Vagina (tissue), 2 donors: ENCODE results near the gene PLA2R1.

Experiments used
- POLR2A ChIP-seq, 2 donors: fragments of 450-650 bp; IDR thresholded peaks; one replicate each; pipeline ENCODE4 v1.6.1; 2017; ENCODE audit warnings: antibody characterized with exemption in 2 of 2, mild to moderate bottlenecking in 2 of 2, moderate library complexity in 2 of 2
- POLR2AphosphoS5 ChIP-seq, 2 donors: sonication (generic); formaldehyde crosslinking; IDR thresholded peaks; one replicate each; pipeline ENCODE4 v1.9.0; 2017; ENCODE audit warnings: antibody characterized with exemption in 2 of 2, mild to moderate bottlenecking in 2 of 2, low read depth in 1 of 2; ENCODE audit not compliant: insufficient read depth in 1 of 2
- TF ChIP-seq, protein P1 (sequence below), 3 experiments: fragments of 450-650 bp in 2 of 3; fragments of 200-600 bp in 1 of 3; sonication (generic) in 1 of 3; IDR thresholded peaks; one replicate each; pipeline ENCODE4 v1.5.1; 2017 to 2019; ENCODE audit warnings: antibody characterized with exemption in 3 of 3, mild to moderate bottlenecking in 2 of 3, moderate library complexity in 2 of 3

DNA sequence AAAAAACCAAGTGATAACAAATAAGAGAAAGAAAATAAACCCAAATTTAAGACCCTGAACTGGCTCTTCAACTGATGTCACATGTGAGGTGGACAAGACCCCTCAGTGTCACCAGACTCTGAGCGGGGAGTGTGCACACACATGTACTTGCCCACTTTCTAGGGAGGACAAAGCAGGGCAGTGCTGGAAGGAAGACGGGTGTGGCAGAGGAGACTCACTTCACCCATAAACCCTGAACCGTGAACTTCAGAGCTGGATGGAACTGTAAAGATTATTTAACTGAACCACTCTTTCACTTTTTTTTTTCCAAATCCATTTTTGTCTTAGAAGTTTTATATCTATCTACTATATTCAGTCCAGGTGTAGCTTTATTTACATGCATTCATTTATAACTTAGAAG, 12.3 kb downstream of the PLA2R1 start:
- TF ChIP-seq, protein P1, sequence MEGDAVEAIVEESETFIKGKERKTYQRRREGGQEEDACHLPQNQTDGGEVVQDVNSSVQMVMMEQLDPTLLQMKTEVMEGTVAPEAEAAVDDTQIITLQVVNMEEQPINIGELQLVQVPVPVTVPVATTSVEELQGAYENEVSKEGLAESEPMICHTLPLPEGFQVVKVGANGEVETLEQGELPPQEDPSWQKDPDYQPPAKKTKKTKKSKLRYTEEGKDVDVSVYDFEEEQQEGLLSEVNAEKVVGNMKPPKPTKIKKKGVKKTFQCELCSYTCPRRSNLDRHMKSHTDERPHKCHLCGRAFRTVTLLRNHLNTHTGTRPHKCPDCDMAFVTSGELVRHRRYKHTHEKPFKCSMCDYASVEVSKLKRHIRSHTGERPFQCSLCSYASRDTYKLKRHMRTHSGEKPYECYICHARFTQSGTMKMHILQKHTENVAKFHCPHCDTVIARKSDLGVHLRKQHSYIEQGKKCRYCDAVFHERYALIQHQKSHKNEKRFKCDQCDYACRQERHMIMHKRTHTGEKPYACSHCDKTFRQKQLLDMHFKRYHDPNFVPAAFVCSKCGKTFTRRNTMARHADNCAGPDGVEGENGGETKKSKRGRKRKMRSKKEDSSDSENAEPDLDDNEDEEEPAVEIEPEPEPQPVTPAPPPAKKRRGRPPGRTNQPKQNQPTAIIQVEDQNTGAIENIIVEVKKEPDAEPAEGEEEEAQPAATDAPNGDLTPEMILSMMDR (IDR thresholded peaks at IDR 0.05), result no peak
- TF ChIP-seq POLR2A (IDR thresholded peaks at IDR 0.05), result no peak
- TF ChIP-seq POLR2AphosphoS5 (IDR thresholded peaks at IDR 0.05; ENCODE audit: insufficient read depth in 1 of 2, low read depth in 1 of 2), result no peak
